SK-N-MC (cell line): ENCODE measurements around the gene ARHGAP32.
A peak's percentile ranks its signal among the peaks of the same experiment; 100 is the strongest.
"Not testable (repeated sequence)": the region's sequence is repeated elsewhere in the genome, so short reads cannot be mapped to it uniquely, and the experiment has no call there.

Experiments
- DNase-seq: peaks from one replicate; pipeline ENCODE4 v3.0.0-alpha.2; 2011; ENCODE audit warnings: low read depth, low spot score
- H3K27ac ChIP-seq: fragments of 200-600 bp; sonication (generic); 2 replicates; pipeline ENCODE4 v1.5.1; 2016; ENCODE audit warnings: mixed run types
- H3K36me3 ChIP-seq: fragments of 200-600 bp; sonication (generic); 2 replicates; pipeline ENCODE4 v1.6.1; 2017; ENCODE audit warnings: antibody characterized with exemption, low read length, mixed read lengths; ENCODE audit not compliant: insufficient read depth
- H3K4me3 ChIP-seq: fragments of 200-600 bp; sonication (generic); 2 replicates; pipeline ENCODE4 v1.5.1; 2016
- H3K9ac ChIP-seq: fragments of 200-600 bp; sonication (generic); 2 replicates; pipeline ENCODE4 v1.8.0; 2017; ENCODE audit warnings: mixed run types, mixed read lengths; ENCODE audit not compliant: insufficient read length
- H3K9me3 ChIP-seq: fragments of 200-600 bp; sonication (generic); 2 replicates; pipeline ENCODE4 v1.6.1; 2017; ENCODE audit warnings: low read depth, mild to moderate bottlenecking, antibody characterized with exemption, low read length, moderate library complexity, mixed read lengths
- EZH2 ChIP-seq: fragments of 200-600 bp; sonication (generic); IDR thresholded peaks from one replicate; pipeline ENCODE4 v1.6.1; 2017; ENCODE audit warnings: antibody characterized with exemption
- FOXP2 ChIP-seq: optimal IDR thresholded peaks from 2 replicates; pipeline ENCODE3; 2011; ENCODE audit warnings: mild to moderate bottlenecking, moderate library complexity; ENCODE audit not compliant: insufficient read depth; ENCODE audit errors: extremely low read length, control extremely low read depth
- POLR2AphosphoS5 ChIP-seq: IDR thresholded peaks from 2 replicates; pipeline ENCODE4 v1.6.1; 2012; ENCODE audit warnings: mild to moderate bottlenecking, low read depth, low read length, borderline replicate concordance

Gene ARHGAP32

GRCh38 chr11:129210831-129211181 is 18.7 kb upstream of the ARHGAP32 start:
- H3K4me3 ChIP-seq, result no peak overlapping the region
- H3K9ac ChIP-seq, result no peak overlapping the region
- DNase-seq, result no peak
- H3K27ac ChIP-seq, result no peak overlapping the region
- H3K36me3 ChIP-seq, result no peaks in the 10 kb centered on the region
- no peak for TF ChIP-seq FOXP2
- no peak for TF ChIP-seq EZH2
- no peak for TF ChIP-seq POLR2AphosphoS5
- H3K9me3 ChIP-seq, result no peaks in the 10 kb centered on the region

GRCh38 chr11:129209891-129210830 is 18.0 kb upstream of the ARHGAP32 start:
- no peak for DNase-seq
- no peaks in the 10 kb centered on the region for H3K9me3 ChIP-seq
- no peak overlapping the region for H3K27ac ChIP-seq
- no peak overlapping the region for H3K4me3 ChIP-seq
- H3K9ac ChIP-seq, result no peak overlapping the region
- TF ChIP-seq POLR2AphosphoS5 (no peak), FOXP2 (no peak), EZH2 (no peak)
- no peaks in the 10 kb centered on the region for H3K36me3 ChIP-seq

- H3K4me3 ChIP-seq, result no peak overlapping the region
- H3K36me3 ChIP-seq, result no peaks in the 10 kb centered on the region
- no peak overlapping the region for H3K9ac ChIP-seq
- DNase-seq, result no peak
- H3K9me3 ChIP-seq, result no peaks in the 10 kb centered on the region
- TF ChIP-seq EZH2 (no peak), FOXP2 (no peak), POLR2AphosphoS5 (no peak)
- H3K27ac ChIP-seq, result no peak overlapping the region
These were observed 16.7 kb upstream of the ARHGAP32 start for GRCh38 chr11:129208863-129209262.

DNA sequence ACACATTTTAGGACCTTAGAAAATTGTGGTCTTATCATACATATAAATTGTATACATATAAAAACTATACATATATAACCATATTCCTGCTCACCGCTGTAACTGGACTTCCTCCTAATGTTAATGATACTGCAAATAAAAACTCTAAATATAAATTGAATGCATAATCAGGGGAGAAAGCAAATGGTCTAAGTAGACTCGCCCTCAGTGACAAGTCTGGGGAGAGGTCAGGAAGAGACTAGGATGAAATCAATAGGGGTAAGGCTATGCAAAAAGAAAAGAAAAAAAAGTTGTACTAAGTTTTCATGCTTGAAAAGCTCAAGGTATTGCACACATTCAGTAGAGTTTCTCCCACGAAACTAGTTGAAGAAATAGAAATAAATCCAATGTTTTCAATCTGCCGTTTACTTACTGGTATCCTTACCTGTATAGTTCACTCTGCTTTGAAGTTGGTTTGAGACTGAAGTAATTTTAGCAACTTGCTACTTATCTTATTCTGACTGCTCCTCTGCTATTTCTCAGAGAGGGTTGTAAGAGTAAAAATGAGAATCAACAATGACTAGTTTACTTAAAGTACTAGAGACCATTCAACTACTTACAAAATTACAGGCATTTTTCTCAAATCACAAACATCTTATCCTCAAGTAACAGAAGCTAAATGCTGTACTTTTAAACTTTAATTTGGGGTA is 12.2 kb upstream of the ARHGAP32 start:
- no peak overlapping the region for H3K4me3 ChIP-seq
- DNase-seq, result no peak
- H3K36me3 ChIP-seq, result no peaks in the 10 kb centered on the region; the same call in 1 of the 2 replicates
- no peak overlapping the region for H3K27ac ChIP-seq
- no peaks in the 10 kb centered on the region for H3K9me3 ChIP-seq
- TF ChIP-seq POLR2AphosphoS5, result no peak
- TF ChIP-seq FOXP2, result no peak
- TF ChIP-seq EZH2, result no peak
- H3K9ac ChIP-seq, result no peak overlapping the region

- Histone ChIP-seq H3K4me3 (no peak overlapping the region), H3K9me3 (no peaks in the 10 kb centered on the region), H3K9ac (no peak overlapping the region), H3K36me3 (no peaks in the 10 kb centered on the region; the same call in 1 of the 2 replicates), H3K27ac (no peak overlapping the region)
- DNase-seq, result no peak
- TF ChIP-seq POLR2AphosphoS5 (no peak), EZH2 (no peak), FOXP2 (no peak)
These were observed 10.5 kb upstream of the ARHGAP32 start for GRCh38 chr11:129202646-129203045.

- Histone ChIP-seq H3K4me3 (no peak overlapping the region), H3K9me3 (no peaks in the 10 kb centered on the region), H3K36me3 (no peaks in the 10 kb centered on the region; the same call in 1 of the 2 replicates), H3K27ac (no peak overlapping the region), H3K9ac (no peak overlapping the region)
- no peak for DNase-seq
- no peak for TF ChIP-seq POLR2AphosphoS5
- no peak for TF ChIP-seq FOXP2
- TF ChIP-seq EZH2, result no peak
These were observed 3.6 kb upstream of the ARHGAP32 start for GRCh38 chr11:129195682-129196081.

DNA sequence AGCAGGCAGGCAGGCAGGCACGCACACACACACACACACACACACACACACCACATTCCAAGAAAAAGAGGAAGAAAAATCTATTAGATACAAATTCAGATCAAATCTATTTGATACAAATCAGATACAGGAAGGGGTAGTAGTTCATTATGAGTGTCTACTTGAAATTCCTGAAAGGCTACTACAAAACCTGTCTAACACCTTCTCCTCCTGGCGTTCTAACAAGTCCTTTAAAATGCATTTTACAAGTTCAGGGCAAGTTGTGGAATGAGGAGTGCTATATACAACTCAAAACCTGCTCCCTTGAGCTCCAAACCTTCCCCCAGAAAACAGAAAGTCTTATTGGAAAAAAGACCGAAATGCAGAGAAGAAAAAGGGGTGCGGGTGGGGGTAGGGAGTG is 476 bp downstream of the ARHGAP32 start:
- Histone ChIP-seq H3K4me3 (no peak overlapping the region), H3K27ac (no peak overlapping the region), H3K9me3 (no peaks in the 10 kb centered on the region), H3K36me3 (no peaks in the 10 kb centered on the region), H3K9ac (no peak overlapping the region)
- no peak for DNase-seq
- no peak for TF ChIP-seq EZH2
- no peak for TF ChIP-seq FOXP2
- TF ChIP-seq POLR2AphosphoS5, result no peak

GRCh38 chr11:129190087-129190486 is 2.0 kb downstream of the ARHGAP32 start:
- no peak overlapping the region for H3K9ac ChIP-seq
- no peak overlapping the region; the same call in 1 of the 2 replicates for H3K27ac ChIP-seq
- 0 out of 2 replicates have a peak overlapping the region, but pooled peaks have one; percentile 1 for H3K4me3 ChIP-seq
- no peaks in the 10 kb centered on the region for H3K36me3 ChIP-seq
- DNase-seq, result no peak
- TF ChIP-seq POLR2AphosphoS5 (no peak), EZH2 (no peak), FOXP2 (no peak)
- H3K9me3 ChIP-seq, result no peaks in the 10 kb centered on the region

DNA sequence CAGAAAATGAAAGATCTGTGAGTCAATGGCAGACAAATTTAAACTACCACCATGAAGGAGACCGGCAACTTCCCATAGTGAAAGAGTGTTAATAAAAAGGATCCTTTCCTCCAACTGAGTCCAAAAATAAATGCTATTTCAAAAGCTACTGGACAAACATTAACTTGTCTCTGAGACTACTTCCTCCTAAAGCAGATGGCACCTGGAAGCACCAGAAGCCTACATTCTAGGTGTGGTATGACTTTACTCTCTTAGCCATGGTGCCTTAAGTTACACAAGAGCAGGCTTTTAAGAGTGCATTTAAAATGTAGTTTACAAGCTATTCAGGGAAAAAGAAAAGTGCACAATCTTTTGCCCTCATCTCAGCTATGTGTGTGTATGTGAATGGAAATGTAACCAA is 2.5 kb downstream of the ARHGAP32 start:
- Histone ChIP-seq H3K4me3 (no peak overlapping the region), H3K27ac (no peak overlapping the region), H3K9me3 (no peaks in the 10 kb centered on the region), H3K9ac (no peak overlapping the region), H3K36me3 (no peaks in the 10 kb centered on the region)
- DNase-seq, result no peak
- no peak for TF ChIP-seq POLR2AphosphoS5
- TF ChIP-seq EZH2, result no peak
- TF ChIP-seq FOXP2, result no peak

DNA sequence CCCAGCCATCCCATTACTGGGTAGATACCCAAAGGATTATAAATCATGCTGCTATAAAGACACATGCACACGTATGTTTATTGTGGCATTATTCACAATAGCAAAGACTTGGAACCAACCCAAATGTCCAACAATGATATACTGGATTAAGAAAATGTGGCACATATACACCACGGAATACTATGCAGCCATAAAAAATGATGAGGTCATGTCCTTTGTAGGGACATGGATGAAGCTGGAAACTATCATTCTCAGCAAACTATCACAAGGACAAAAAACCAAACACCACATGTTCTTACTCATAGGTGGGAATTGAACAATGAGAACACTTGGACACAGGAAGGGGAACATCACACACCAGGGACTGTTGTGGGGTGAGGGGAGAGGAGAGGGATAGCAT is 7.0 kb downstream of the ARHGAP32 start:
- DNase-seq, H3K36me3 ChIP-seq, H3K27ac ChIP-seq, H3K4me3 ChIP-seq, H3K9me3 ChIP-seq, H3K9ac ChIP-seq: not testable (repeated sequence)
